H9 (cell line): ENCODE measurements around the gene INTS1. TPM values are rescaled to one million over a fixed set of nuclear protein-coding genes. Genes with fewer than 3 reads are reported as not detected.

Experiments used
- DNase-seq: peaks from one replicate; pipeline ENCODE4 v3.0.0-alpha.2; 2017
- H2AFZ ChIP-seq: one replicate; pipeline ENCODE4 v1.6.1; 2013; ENCODE audit warnings: mild to moderate bottlenecking, low read length, control low read depth, moderate library complexity
- H2AK5ac ChIP-seq: 2 replicates; pipeline ENCODE4 v1.6.1; 2013; ENCODE audit warnings: low read length, control low read depth, mixed read lengths; ENCODE audit not compliant: insufficient read length
- H2BK120ac ChIP-seq: one replicate; pipeline ENCODE4 v1.6.1; 2013; ENCODE audit warnings: low read depth, mild to moderate bottlenecking, low read length, control low read depth, inconsistent platforms; ENCODE audit not compliant: poor library complexity, severe bottlenecking
- H2BK12ac ChIP-seq: 2 replicates; pipeline ENCODE4 v1.6.1; 2013; ENCODE audit warnings: low read length, control low read depth, mixed read lengths, low read depth; ENCODE audit not compliant: insufficient read length
- H2BK15ac ChIP-seq: 2 replicates; pipeline ENCODE4 v1.6.1; 2013; ENCODE audit warnings: low read depth, low read length, control low read depth
- H2BK20ac ChIP-seq: one replicate; pipeline ENCODE4 v1.6.1; 2013; ENCODE audit warnings: low read depth, mild to moderate bottlenecking, low read length, control low read depth, inconsistent platforms; ENCODE audit not compliant: poor library complexity, severe bottlenecking
- H2BK5ac ChIP-seq: 2 replicates; pipeline ENCODE4 v1.6.1; 2013; ENCODE audit warnings: low read length, control low read depth, mixed read lengths; ENCODE audit not compliant: insufficient read length
- H3K14ac ChIP-seq: 2 replicates; pipeline ENCODE4 v1.6.1; 2013; ENCODE audit warnings: low read length, control low read depth; ENCODE audit not compliant: insufficient read depth
- H3K18ac ChIP-seq: 2 replicates; pipeline ENCODE4 v1.6.1; 2013; ENCODE audit warnings: low read depth, mild to moderate bottlenecking, mixed read lengths, low read length, control low read depth; ENCODE audit not compliant: insufficient read length
- H3K23ac ChIP-seq: 2 replicates; pipeline ENCODE4 v1.6.1; 2013; ENCODE audit warnings: low read length, control low read depth, mixed read lengths, low read depth; ENCODE audit not compliant: insufficient read length
- H3K23me2 ChIP-seq: 2 replicates; pipeline ENCODE4 v1.6.1; 2013; ENCODE audit warnings: low read depth, mild to moderate bottlenecking, mixed read lengths, low read length, control low read depth; ENCODE audit not compliant: insufficient read length, poor library complexity, severe bottlenecking
- H3K27ac ChIP-seq: 2 replicates; pipeline ENCODE4 v1.5.1; 2013; ENCODE audit warnings: low read length, control low read depth, mixed read lengths, low read depth; ENCODE audit not compliant: insufficient read length
- H3K27me3 ChIP-seq: 2 replicates; pipeline ENCODE4 v1.6.1; 2013; ENCODE audit warnings: low read length, control low read depth, inconsistent platforms; ENCODE audit not compliant: insufficient read depth
- H3K4ac ChIP-seq: 2 replicates; pipeline ENCODE4 v1.6.1; 2013; ENCODE audit warnings: low read depth, mild to moderate bottlenecking, control low read depth, inconsistent platforms, low read length, moderate library complexity
- H3K4me1 ChIP-seq: 2 replicates; pipeline ENCODE4 v1.6.1; 2013; ENCODE audit warnings: low read length, control low read depth, inconsistent platforms; ENCODE audit not compliant: insufficient read depth
- H3K4me2 ChIP-seq: 2 replicates; pipeline ENCODE4 v1.6.1; 2013; ENCODE audit warnings: low read length, control low read depth, mixed read lengths; ENCODE audit not compliant: insufficient read length, insufficient read depth
- H3K56ac ChIP-seq: 2 replicates; pipeline ENCODE4 v1.6.1; 2013; ENCODE audit warnings: low read depth, mild to moderate bottlenecking, mixed read lengths, low read length, control low read depth; ENCODE audit not compliant: insufficient read length
- H3K79me1 ChIP-seq: 2 replicates; pipeline ENCODE4 v1.6.1; 2013; ENCODE audit warnings: low read depth, mild to moderate bottlenecking, moderate library complexity, low read length, control low read depth, inconsistent platforms; ENCODE audit not compliant: insufficient read depth, poor library complexity, severe bottlenecking
- H3K79me2 ChIP-seq: 2 replicates; pipeline ENCODE4 v1.6.1; 2013; ENCODE audit warnings: low read length, control low read depth, inconsistent platforms; ENCODE audit not compliant: insufficient read depth
- H3K9ac ChIP-seq: 2 replicates; pipeline ENCODE4 v1.6.1; 2013; ENCODE audit warnings: low read length, control low read depth, mixed read lengths; ENCODE audit not compliant: insufficient read length; ENCODE audit errors: extremely low read depth
- H3K9me3 ChIP-seq: one replicate; pipeline ENCODE4 v1.6.1; 2013; ENCODE audit warnings: low read depth, low read length, inconsistent platforms; ENCODE audit not compliant: control insufficient read depth
- H3T11ph ChIP-seq: one replicate; pipeline ENCODE4 v1.6.1; 2013; ENCODE audit warnings: mild to moderate bottlenecking, low read length, control low read depth, inconsistent platforms
- H4K20me1 ChIP-seq: one replicate; pipeline ENCODE4 v1.6.1; 2013; ENCODE audit not compliant: control insufficient read depth, insufficient read length, insufficient read depth
- H4K5ac ChIP-seq: 2 replicates; pipeline ENCODE4 v1.6.1; 2013; ENCODE audit warnings: low read depth, mild to moderate bottlenecking, mixed read lengths, low read length, control low read depth; ENCODE audit not compliant: insufficient read length
- H4K8ac ChIP-seq: replicated peaks from 2 replicates; pipeline ENCODE4 v1.6.1; 2013; ENCODE audit warnings: low read length, control low read depth, mixed read lengths, low read depth; ENCODE audit not compliant: insufficient read length
- H4K91ac ChIP-seq: 2 replicates; pipeline ENCODE4 v1.6.1; 2013; ENCODE audit warnings: low read depth, mild to moderate bottlenecking, moderate library complexity, mixed read lengths, low read length, control low read depth; ENCODE audit not compliant: insufficient read length
- H3K27ac Mint-ChIP-seq, 3 experiments: 2 replicates in 2 of 3; 3 replicates in 1 of 3; pipeline ENCODE4 v1.8.0; 2020 to 2021; ENCODE audit warnings: mixed read lengths in 3 of 3, mild to moderate bottlenecking in 1 of 3, moderate library complexity in 1 of 3
- H3K27me3 Mint-ChIP-seq: 2 replicates; pipeline ENCODE4 v1.8.0; 2021; ENCODE audit warnings: low read depth, mild to moderate bottlenecking, moderate library complexity, mixed read lengths
- H3K36me3 Mint-ChIP-seq, 3 experiments: 2 replicates in 2 of 3; 3 replicates in 1 of 3; pipeline ENCODE4 v1.8.0; 2020 to 2021; ENCODE audit warnings: low read depth in 3 of 3, mixed read lengths in 3 of 3; ENCODE audit not compliant: insufficient read depth in 1 of 3
- H3K4me1 Mint-ChIP-seq, 2 experiments: 2 replicates each; pipeline ENCODE4 v1.8.0; 2020; ENCODE audit warnings: mixed read lengths in 2 of 2
- H3K4me3 Mint-ChIP-seq, 2 experiments: 2 replicates in 1 of 2; 3 replicates in 1 of 2; pipeline ENCODE4 v1.8.0; 2020 to 2021; ENCODE audit warnings: mild to moderate bottlenecking in 2 of 2, mixed read lengths in 2 of 2, moderate library complexity in 1 of 2
- H3K9me3 Mint-ChIP-seq, 2 experiments: 2 replicates in 1 of 2; 3 replicates in 1 of 2; pipeline ENCODE4 v1.8.0; 2020; ENCODE audit warnings: mild to moderate bottlenecking in 2 of 2, mixed read lengths in 2 of 2, moderate library complexity in 1 of 2
- WGBS: extraction: QIAGEN DNeasy Blood & Tissue Kit; methylation state at CpG from one replicate; pipeline ENCODE4 v1.1.7; 2013; ENCODE audit warnings: missing lambda C conversion rate, low lambda C conversion rate, mixed read lengths; ENCODE audit not compliant: insufficient read length; ENCODE audit errors: extremely low coverage; 5-methylcytosine and 5-hydroxymethylcytosine counted together
- total RNA-seq: library from RNA; stranded (reverse); gene quantifications from 2 replicates; pipeline ENCODE4 v1.2.1, GENCODE V29; 2021
- TF ChIP-seq, protein P1 (sequence below): fragments of 200-600 bp; sonication (generic); conservative IDR thresholded peaks from 3 replicates; pipeline ENCODE4 v1.8.0; 2021; ENCODE audit warnings: antibody characterized with exemption, mild to moderate bottlenecking

Gene INTS1
- total RNA-seq, 1 experiment from 2014 or later: 133 TPM

DNA sequence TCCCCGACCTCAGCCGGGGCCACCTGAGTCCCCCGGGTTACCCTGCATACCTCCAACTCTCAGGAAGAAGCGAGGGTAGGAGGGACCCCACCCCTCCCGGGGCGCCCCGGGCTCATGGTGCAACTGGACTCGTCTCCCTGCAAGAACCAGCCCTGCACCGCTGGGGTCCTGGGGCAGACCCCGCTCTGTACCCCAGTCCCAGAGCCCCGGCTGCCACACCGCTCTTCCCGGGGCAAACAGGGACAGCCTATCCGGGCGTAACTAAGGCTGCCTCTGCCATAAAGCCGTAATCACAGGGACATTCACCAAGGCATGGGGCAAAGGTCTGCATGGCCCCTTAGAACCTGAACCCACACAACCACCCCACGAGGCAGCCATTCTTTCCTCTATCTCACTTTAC, 19.7 kb upstream of the INTS1 start:
- Histone ChIP-seq H4K5ac (no peak overlapping the region), H2BK12ac (no peak overlapping the region), H2BK20ac (no peak overlapping the region), H3K56ac (no peak overlapping the region), H3K9ac (no peak overlapping the region), H3K4me1 (no peaks in the 10 kb centered on the region), H2BK120ac (no peak overlapping the region), H2BK5ac (no peak overlapping the region), H3K14ac (no peak overlapping the region), H4K91ac (no peak overlapping the region), H3K18ac (no peak overlapping the region), H3K79me2 (no peaks in the 10 kb centered on the region), H3K9me3 (no peaks in the 10 kb centered on the region), H4K8ac (no peak overlapping the region), H2AFZ (no peak overlapping the region), H3K23ac (no peak overlapping the region), H3K27ac (no peak overlapping the region), H2AK5ac (no peak overlapping the region), H2BK15ac (no peak overlapping the region), H3K4ac (no peak overlapping the region), H3K23me2 (no peaks in the 10 kb centered on the region), H3K79me1 (no peaks in the 10 kb centered on the region), H3K27me3 (no peaks in the 10 kb centered on the region), H4K20me1 (no peaks in the 10 kb centered on the region), H3T11ph (no peak overlapping the region), H3K4me2 (no peak overlapping the region)
- Mint-ChIP-seq H3K4me3 (no peak overlapping the region), H3K36me3 (no peaks in the 10 kb centered on the region), H3K27ac (no peak overlapping the region), H3K27me3 (peaks cover 2% of the 10 kb centered on the region), H3K4me1 (peaks cover 8 to 22% of the 10 kb centered on the region in 2 experiments), H3K9me3 (peaks cover 4 to 11% of the 10 kb centered on the region in 2 experiments; a peak in 3 of 5 replicates)
- TF ChIP-seq, protein P1, sequence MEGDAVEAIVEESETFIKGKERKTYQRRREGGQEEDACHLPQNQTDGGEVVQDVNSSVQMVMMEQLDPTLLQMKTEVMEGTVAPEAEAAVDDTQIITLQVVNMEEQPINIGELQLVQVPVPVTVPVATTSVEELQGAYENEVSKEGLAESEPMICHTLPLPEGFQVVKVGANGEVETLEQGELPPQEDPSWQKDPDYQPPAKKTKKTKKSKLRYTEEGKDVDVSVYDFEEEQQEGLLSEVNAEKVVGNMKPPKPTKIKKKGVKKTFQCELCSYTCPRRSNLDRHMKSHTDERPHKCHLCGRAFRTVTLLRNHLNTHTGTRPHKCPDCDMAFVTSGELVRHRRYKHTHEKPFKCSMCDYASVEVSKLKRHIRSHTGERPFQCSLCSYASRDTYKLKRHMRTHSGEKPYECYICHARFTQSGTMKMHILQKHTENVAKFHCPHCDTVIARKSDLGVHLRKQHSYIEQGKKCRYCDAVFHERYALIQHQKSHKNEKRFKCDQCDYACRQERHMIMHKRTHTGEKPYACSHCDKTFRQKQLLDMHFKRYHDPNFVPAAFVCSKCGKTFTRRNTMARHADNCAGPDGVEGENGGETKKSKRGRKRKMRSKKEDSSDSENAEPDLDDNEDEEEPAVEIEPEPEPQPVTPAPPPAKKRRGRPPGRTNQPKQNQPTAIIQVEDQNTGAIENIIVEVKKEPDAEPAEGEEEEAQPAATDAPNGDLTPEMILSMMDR: no peak
- DNase-seq: no peak
- no CpG with 5 or more reads among the region's 17 CpGs for WGBS
